Bronchial epithelial cell (primary cell): ENCODE data around the gene CHST11. TPM values are rescaled to one million over a fixed set of nuclear protein-coding genes. Genes with fewer than 3 reads are reported as not detected.

Experiments
- DNase-seq: peaks from one replicate; pipeline ENCODE4 v3.0.0-alpha.2; 2010; ENCODE audit warnings: low read depth
- FAIRE-seq: peaks from 2 replicates; lab custom pipeline; 2011; peaks lifted over from hg19 to GRCh38; lab: Jason Lieb, UNC
- H3K27me3 ChIP-seq: 2 replicates; pipeline ENCODE4 v1.5.1; 2011; ENCODE audit warnings: low read length; ENCODE audit not compliant: control insufficient read depth, insufficient read depth
- H3K36me3 ChIP-seq: 2 replicates; pipeline ENCODE4 v1.5.1; 2011; ENCODE audit warnings: low read length; ENCODE audit not compliant: control insufficient read depth, insufficient read depth
- H3K4me3 ChIP-seq: 2 replicates; pipeline ENCODE4 v1.5.1; 2011; ENCODE audit warnings: mild to moderate bottlenecking, low read depth, low read length, control low read depth
- total RNA-seq: library from RNA; depleted of rRNA; stranded (reverse); fragments of >200 nt; gene quantifications from 2 replicates; pipeline ENCODE4 v1.2.1, GENCODE V29; 2014
- TF ChIP-seq, protein P1 (sequence below): IDR thresholded peaks from 2 replicates; pipeline ENCODE4 v1.5.1; 2011; ENCODE audit warnings: mild to moderate bottlenecking, moderate library complexity, low read length, control low read depth, inconsistent platforms; ENCODE audit not compliant: insufficient read depth, severe bottlenecking

CHST11 gene
- total RNA-seq, 1 donor from 2014 or later, result 7.9 TPM

DNA sequence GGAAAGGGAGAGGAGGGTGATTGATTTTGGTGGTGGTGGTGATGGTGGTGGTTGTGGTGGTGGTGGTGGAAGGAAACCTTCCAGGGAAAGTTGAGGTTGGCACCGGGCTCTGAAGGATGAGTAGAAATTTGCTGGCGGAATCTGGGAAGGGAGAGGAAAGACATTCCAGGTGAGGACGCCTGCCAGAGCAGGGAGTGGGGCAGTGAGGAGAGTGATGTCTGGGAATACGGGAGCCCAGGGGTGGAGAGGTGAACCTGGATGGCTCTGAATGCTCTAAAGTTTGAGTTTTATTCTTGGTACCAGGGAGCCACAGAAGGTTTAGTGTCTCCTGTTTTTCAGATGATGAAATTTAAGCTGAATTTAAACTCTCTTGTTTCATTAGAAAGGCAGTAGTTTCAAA, 16.0 kb downstream of the CHST11 start:
- TF ChIP-seq, protein P1, sequence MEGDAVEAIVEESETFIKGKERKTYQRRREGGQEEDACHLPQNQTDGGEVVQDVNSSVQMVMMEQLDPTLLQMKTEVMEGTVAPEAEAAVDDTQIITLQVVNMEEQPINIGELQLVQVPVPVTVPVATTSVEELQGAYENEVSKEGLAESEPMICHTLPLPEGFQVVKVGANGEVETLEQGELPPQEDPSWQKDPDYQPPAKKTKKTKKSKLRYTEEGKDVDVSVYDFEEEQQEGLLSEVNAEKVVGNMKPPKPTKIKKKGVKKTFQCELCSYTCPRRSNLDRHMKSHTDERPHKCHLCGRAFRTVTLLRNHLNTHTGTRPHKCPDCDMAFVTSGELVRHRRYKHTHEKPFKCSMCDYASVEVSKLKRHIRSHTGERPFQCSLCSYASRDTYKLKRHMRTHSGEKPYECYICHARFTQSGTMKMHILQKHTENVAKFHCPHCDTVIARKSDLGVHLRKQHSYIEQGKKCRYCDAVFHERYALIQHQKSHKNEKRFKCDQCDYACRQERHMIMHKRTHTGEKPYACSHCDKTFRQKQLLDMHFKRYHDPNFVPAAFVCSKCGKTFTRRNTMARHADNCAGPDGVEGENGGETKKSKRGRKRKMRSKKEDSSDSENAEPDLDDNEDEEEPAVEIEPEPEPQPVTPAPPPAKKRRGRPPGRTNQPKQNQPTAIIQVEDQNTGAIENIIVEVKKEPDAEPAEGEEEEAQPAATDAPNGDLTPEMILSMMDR, result no peak
- Histone ChIP-seq H3K27me3 (no peaks in the 10 kb centered on the region), H3K36me3 (no peaks in the 10 kb centered on the region), H3K4me3 (no peak overlapping the region)
- FAIRE-seq (no peak), DNase-seq (no peak)

DNA sequence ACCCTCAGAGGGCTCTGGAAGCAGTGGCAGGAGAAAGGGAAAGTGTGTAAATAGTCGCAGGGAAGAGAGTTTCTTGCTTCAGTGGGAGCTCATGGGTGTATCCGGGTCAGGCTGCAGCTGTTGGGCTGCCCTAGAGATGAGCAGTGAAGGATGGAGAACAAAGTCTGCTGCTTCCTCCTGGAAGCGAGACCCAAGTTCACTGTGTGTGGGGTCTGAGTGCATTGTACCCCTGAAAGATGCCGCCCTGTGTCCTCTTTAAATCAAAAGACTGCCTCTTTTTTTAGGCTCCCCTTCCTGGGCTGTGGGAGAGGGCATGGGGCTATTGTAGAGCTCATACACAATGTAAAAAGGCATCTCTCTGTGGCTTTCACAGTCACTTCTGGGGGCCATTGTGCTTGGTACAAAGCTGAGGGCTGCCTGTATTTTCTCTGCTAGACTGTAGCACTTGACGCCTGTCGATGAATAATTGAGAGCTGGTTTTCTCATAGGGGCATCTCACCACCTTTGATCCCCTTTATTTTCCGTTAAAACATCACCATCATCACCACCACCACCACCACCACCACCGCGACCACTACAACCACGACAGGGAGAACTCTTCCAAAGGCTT, 16.7 kb downstream of the CHST11 start:
- H3K27me3 ChIP-seq, result no peaks in the 10 kb centered on the region
- FAIRE-seq (no peak), DNase-seq (no peak)
- no peak overlapping the region for H3K4me3 ChIP-seq
- TF ChIP-seq, protein P1, result no peak
- no peaks in the 10 kb centered on the region for H3K36me3 ChIP-seq

DNA sequence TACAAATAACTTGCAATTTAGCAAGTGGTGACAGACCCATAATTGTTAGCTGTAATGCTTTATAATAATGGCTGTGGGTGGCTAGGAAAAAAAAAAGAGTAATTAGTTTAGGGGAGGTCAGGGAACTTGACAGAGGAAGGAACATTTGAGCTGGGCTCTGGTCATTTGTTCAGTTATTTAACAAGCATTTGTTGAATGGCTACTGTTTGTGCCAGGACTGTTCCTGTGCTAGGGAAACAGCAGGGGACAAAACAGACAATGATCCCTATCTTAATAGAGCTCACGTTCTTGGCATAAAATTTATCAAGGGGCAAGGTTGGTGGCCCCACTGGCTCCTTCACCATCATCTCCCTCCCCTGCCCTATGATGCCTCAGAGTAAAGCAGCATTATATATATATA, 18.5 kb downstream of the CHST11 start:
- FAIRE-seq, result no peak
- no peak for DNase-seq
- H3K4me3 ChIP-seq, result no peak overlapping the region

DNA sequence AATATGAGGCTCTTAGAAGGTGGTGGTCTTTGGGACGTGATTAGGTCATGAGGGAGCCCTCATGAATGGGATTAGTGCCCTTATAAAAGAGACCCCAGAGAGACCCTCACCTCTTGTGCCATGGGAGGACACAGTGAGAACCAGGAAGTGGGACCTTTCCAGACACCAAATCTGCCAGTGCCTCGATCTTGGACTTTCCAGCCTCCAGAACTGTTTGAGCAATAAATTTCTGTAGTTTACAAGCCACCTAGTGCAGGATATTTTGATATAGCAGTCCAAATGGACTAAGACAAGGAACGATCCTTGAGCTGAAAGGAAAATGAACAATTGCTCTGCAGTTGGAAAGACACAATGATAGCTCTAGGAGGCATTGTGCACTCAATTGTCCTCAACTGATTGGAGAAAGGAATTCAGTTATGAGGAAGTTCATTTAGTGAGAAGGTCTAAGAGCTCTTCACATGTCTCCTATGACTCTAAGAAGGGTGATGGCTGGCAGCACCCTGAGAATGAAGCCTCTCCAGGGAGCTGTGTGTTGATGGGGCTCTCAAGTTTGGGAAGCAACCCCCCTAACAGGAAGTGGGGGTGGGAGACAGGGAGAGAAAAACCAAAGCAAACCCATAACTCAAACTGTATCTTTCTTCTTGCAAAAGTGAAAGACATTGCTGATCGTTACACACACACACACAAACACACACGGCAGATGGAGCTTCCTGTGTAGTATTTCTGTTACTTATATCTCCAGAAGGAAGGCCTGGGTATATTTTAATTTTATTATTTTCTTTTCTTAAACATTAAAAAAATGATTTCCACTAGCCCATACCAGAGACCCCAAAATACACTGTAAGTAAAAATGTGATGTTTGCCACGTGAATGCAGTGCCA, 21.0 kb downstream of the CHST11 start:
- no peak for FAIRE-seq
- H3K4me3 ChIP-seq, result no peak overlapping the region

More for the DNA sequence above, 18.5 kb downstream of the CHST11 start:
- Histone ChIP-seq H3K27me3 (no peaks in the 10 kb centered on the region), H3K36me3 (no peaks in the 10 kb centered on the region)
- TF ChIP-seq, protein P1, result no peak

DNA sequence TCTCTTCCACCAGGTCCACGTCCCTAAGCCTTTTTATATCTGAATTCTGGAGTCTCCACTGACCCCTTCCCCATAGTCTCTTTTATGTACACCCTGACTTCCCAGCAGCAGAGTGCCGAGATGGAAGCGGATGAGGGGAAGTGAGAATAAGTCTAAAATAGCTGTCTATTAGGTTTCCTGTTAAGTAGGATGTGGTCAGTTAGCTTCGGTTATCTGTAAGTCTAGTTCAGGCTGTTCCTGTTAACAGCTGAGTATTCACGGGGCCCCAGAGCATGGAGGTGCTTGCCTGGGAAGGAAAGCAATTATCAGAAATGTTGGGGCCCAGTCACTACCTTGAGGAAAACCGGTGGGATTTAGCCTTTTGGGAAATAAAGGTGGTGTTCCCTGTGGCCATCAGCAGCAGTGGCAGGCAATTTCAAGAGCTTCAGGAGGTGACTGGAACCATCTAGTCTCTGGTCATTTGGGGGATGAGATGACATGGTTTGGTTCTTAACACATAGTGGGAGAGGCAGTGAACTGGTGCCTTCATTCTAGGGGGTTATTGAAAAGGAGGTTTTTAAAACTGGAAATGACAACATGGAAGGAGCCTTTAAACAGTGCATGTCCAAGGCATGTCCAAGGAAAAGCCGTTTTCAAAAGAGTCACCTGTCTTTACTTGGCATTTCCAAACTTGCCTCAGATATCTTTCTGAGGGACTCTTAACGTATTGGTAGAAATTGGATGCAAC, 21.8 kb downstream of the CHST11 start:
- FAIRE-seq, result no peak
- TF ChIP-seq, protein P1, result no peak
- DNase-seq, result no peak
- Histone ChIP-seq H3K36me3 (no peaks in the 10 kb centered on the region), H3K27me3 (no peaks in the 10 kb centered on the region), H3K4me3 (no peak overlapping the region)

More for the DNA sequence above, 21.0 kb downstream of the CHST11 start:
- Histone ChIP-seq H3K36me3 (no peaks in the 10 kb centered on the region), H3K27me3 (no peaks in the 10 kb centered on the region)
- no peak for DNase-seq
- TF ChIP-seq, protein P1, result no peak
